HCT116 (cell line): Measurements from ENCODE around the gene HHIPL1. TPM values are rescaled to one million over a fixed set of nuclear protein-coding genes. Genes with fewer than 3 reads are reported as not detected.

Experiments
- ATAC-seq: fragments of 200-7000 bp; cut with Tn5 transposase; 2 replicates; pipeline ENCODE4 v1.9.1; 2020; ENCODE audit warnings: mild to moderate bottlenecking, moderate library complexity
- BruUV-seq: library from RNA; stranded (reverse); fragments of 400-500 nt; replicated peaks from 2 replicates; lab custom pipeline; 2021; lab: Mats Ljungman, UMichigan
- CTCF ChIA-PET: fragments of 300-600 bp; sonication (Branson Sonifier 250); formaldehyde crosslinking; loops from one replicate; lab custom pipeline; 2021; ENCODE audit warnings: antibody characterized with exemption; lab: Charles Lee
- POLR2A ChIA-PET: fragments of 300-600, 350-600 bp; sonication (Branson Sonifier 250); formaldehyde crosslinking; loops from one replicate; lab custom pipeline; 2021; ENCODE audit warnings: antibody characterized with exemption; lab: Charles Lee
- RAD21 ChIA-PET, 2 experiments: fragments of 300-600 bp; sonication (Branson Sonifier 250); formaldehyde crosslinking; loops; one replicate each; lab custom pipeline; 2023; ENCODE audit warnings: low total read pairs in 2 of 2; ENCODE audit not compliant: uncharacterized antibody in 2 of 2, unreplicated experiment in 2 of 2, low non-redundant PET in 1 of 2; lab: Charles Lee
- DNase-seq: peaks from one replicate; pipeline ENCODE4 v3.0.0-alpha.2; 2010; ENCODE audit warnings: low read depth, low spot score
- H2AFZ ChIP-seq: fragments of 200-600 bp; shearing (Covaris generic), sonication (generic); 2 replicates; pipeline ENCODE4 v1.6.1; 2017; ENCODE audit warnings: low read depth, mixed run types, mixed read lengths, antibody characterized with exemption, low read length; ENCODE audit not compliant: poor library complexity, severe bottlenecking
- H3K27ac ChIP-seq: 2 replicates; pipeline ENCODE4 v1.5.1; 2012; ENCODE audit warnings: low read depth, low read length
- H3K27me3 ChIP-seq: fragments of 200-600 bp; sonication (generic); 2 replicates; pipeline ENCODE4 v1.6.1; 2016; ENCODE audit warnings: mixed run types, low read length, mixed read lengths; ENCODE audit not compliant: insufficient read depth
- H3K36me3 ChIP-seq, 2 experiments: fragments of 200-500 bp in 1 of 2; fragments of 200-600 bp in 1 of 2; sonication (Bioruptor generic) in 1 of 2; sonication (generic) in 1 of 2; 2 replicates each; pipeline versions ENCODE4 v1.5.1 to v1.6.1; 2014 to 2016; ENCODE audit warnings: low read length in 2 of 2, inconsistent platforms in 1 of 2, mixed read lengths in 1 of 2, mixed run types in 1 of 2; ENCODE audit not compliant: insufficient read depth in 2 of 2, control insufficient read depth in 1 of 2
- H3K4me1 ChIP-seq, 2 experiments: fragments of 200-600 bp in 1 of 2; sonication (generic) in 1 of 2; 2 replicates each; pipeline versions ENCODE4 v1.5.1 to v1.6.1; 2012 to 2017; ENCODE audit warnings: low read length in 2 of 2, inconsistent platforms in 1 of 2, mild to moderate bottlenecking in 1 of 2, mixed read lengths in 1 of 2, mixed run types in 1 of 2, moderate library complexity in 1 of 2; ENCODE audit not compliant: insufficient read depth in 2 of 2, control insufficient read depth in 1 of 2
- H3K4me2 ChIP-seq: fragments of 200-600 bp; sonication (generic); 2 replicates; pipeline ENCODE4 v1.6.1; 2017; ENCODE audit warnings: mixed run types, low read length, mixed read lengths
- H3K4me3 ChIP-seq, 2 experiments: fragments of 200-600 bp in 1 of 2; sonication (generic) in 1 of 2; replicated peaks in 1 of 2; 2 replicates each; pipeline ENCODE4 v1.5.1; 2011 to 2016; ENCODE audit warnings: low read length in 2 of 2, control low read depth in 1 of 2, low read depth in 1 of 2, mild to moderate bottlenecking in 1 of 2, mixed read lengths in 1 of 2, mixed run types in 1 of 2
- H3K79me2 ChIP-seq: fragments of 200-600 bp; sonication (generic); 2 replicates; pipeline ENCODE4 v1.6.1; 2017; ENCODE audit warnings: mild to moderate bottlenecking, mixed run types, low read length, moderate library complexity, mixed read lengths; ENCODE audit not compliant: insufficient read depth
- H3K9ac ChIP-seq: fragments of 200-600 bp; sonication (generic); 2 replicates; pipeline ENCODE4 v1.6.1; 2016; ENCODE audit warnings: low read length, mixed read lengths
- H3K9me2 ChIP-seq: fragments of 200-600 bp; sonication (generic), shearing (Covaris generic); 2 replicates; pipeline ENCODE4 v1.6.1; 2017; ENCODE audit warnings: mixed run types, mild to moderate bottlenecking, moderate library complexity; ENCODE audit not compliant: insufficient read depth
- H3K9me3 ChIP-seq, 2 experiments: fragments of 200-500 bp in 1 of 2; fragments of 200-600 bp in 1 of 2; sonication (Bioruptor generic) in 1 of 2; sonication (generic) in 1 of 2; 2 replicates each; pipeline ENCODE4 v1.6.1; 2014 to 2017; ENCODE audit warnings: low read length in 2 of 2, mixed read lengths in 2 of 2, inconsistent platforms in 1 of 2, low read depth in 1 of 2, mild to moderate bottlenecking in 1 of 2, mixed run types in 1 of 2, moderate library complexity in 1 of 2; ENCODE audit not compliant: control insufficient read depth in 1 of 2, insufficient read depth in 1 of 2
- H4K20me1 ChIP-seq: fragments of 200-600 bp; sonication (generic), shearing (Covaris generic); 2 replicates; pipeline ENCODE4 v1.6.1; 2017; ENCODE audit warnings: mixed run types, mild to moderate bottlenecking, moderate library complexity; ENCODE audit not compliant: insufficient read depth
- CEBPB ChIP-seq: IDR thresholded peaks from 2 replicates; pipeline ENCODE4 v1.6.1; 2012; ENCODE audit warnings: low read depth
- EGR1 ChIP-seq: IDR thresholded peaks from 2 replicates; pipeline ENCODE4 v1.6.1; 2012; ENCODE audit warnings: low read depth
- ELF1 ChIP-seq: IDR thresholded peaks from 2 replicates; pipeline ENCODE4 v1.6.1; 2012; ENCODE audit warnings: low read depth, borderline replicate concordance
- EZH2 ChIP-seq: fragments of 200-600 bp; sonication (generic); IDR thresholded peaks from 2 replicates; pipeline ENCODE4 v1.6.1; 2017; ENCODE audit warnings: antibody characterized with exemption, mixed run types
- POLR2AphosphoS5 ChIP-seq: IDR thresholded peaks from 2 replicates; pipeline ENCODE4 v1.6.1; 2011; ENCODE audit warnings: mild to moderate bottlenecking, low read depth, low read length, moderate library complexity
- RAD21 ChIP-seq: IDR thresholded peaks from 2 replicates; pipeline ENCODE4 v1.6.1; 2012; ENCODE audit warnings: low read depth, mild to moderate bottlenecking
- SIN3A ChIP-seq: IDR thresholded peaks from 2 replicates; pipeline ENCODE4 v1.6.1; 2012; ENCODE audit warnings: low read depth
- SP1 ChIP-seq: IDR thresholded peaks from 2 replicates; pipeline ENCODE4 v1.6.1; 2012; ENCODE audit warnings: low read depth
- SRF ChIP-seq: IDR thresholded peaks from 2 replicates; pipeline ENCODE4 v1.6.1; 2012; ENCODE audit warnings: low read depth
- TCF7L2 ChIP-seq: IDR thresholded peaks from 2 replicates; pipeline ENCODE4 v1.7.0; 2011; ENCODE audit warnings: borderline replicate concordance, inconsistent platforms; ENCODE audit not compliant: insufficient read depth, insufficient read length; ENCODE audit errors: extremely low read depth
- YY1 ChIP-seq: IDR thresholded peaks from 2 replicates; pipeline ENCODE4 v1.6.1; 2011; ENCODE audit warnings: low read length, low read depth, moderate library complexity, mild to moderate bottlenecking; ENCODE audit not compliant: insufficient replicate concordance; ENCODE audit errors: extremely low read depth
- ZNF274 ChIP-seq: fragments of 200-500 bp; sonication (Bioruptor generic); IDR thresholded peaks from 2 replicates; pipeline ENCODE4 v1.6.1; 2014; ENCODE audit warnings: mild to moderate bottlenecking, low read depth, low read length, inconsistent platforms
- intact Hi-C: fragments of 100-400 bp; cut with micrococcal nuclease; formaldehyde crosslinking; loops from 2 replicates; pipeline ENCODE4 v1.10.0; 2022
- total RNA-seq: library from RNA; stranded (reverse); gene quantifications from one replicate; pipeline ENCODE4 v1.2.1, GENCODE V29; 2021; ENCODE audit not compliant: unreplicated experiment
- TF ChIP-seq, protein P1 (sequence below): IDR thresholded peaks from 2 replicates; pipeline ENCODE4 v1.6.1; 2012; ENCODE audit warnings: low read depth
- TF ChIP-seq, protein P2 (sequence below): IDR thresholded peaks from 2 replicates; pipeline ENCODE4 v1.6.1; 2012
- TF ChIP-seq, protein P3 (sequence below), 3 experiments: fragments of 200-600 bp in 1 of 3; sonication (generic) in 1 of 3; IDR thresholded peaks in 2 of 3; conservative IDR thresholded peaks in 1 of 3; 2 replicates each; pipeline ENCODE4 v1.5.1; 2012 to 2017; ENCODE audit warnings: low read depth in 2 of 3, low read length in 2 of 3, antibody characterized with exemption in 1 of 3, borderline replicate concordance in 1 of 3, control low read depth in 1 of 3, mild to moderate bottlenecking in 1 of 3, mixed read lengths in 1 of 3, mixed run types in 1 of 3, moderate library complexity in 1 of 3; ENCODE audit not compliant: insufficient read depth in 1 of 3

Gene HHIPL1
- total RNA-seq, 1 experiment from 2014 or later: not detected

DNA sequence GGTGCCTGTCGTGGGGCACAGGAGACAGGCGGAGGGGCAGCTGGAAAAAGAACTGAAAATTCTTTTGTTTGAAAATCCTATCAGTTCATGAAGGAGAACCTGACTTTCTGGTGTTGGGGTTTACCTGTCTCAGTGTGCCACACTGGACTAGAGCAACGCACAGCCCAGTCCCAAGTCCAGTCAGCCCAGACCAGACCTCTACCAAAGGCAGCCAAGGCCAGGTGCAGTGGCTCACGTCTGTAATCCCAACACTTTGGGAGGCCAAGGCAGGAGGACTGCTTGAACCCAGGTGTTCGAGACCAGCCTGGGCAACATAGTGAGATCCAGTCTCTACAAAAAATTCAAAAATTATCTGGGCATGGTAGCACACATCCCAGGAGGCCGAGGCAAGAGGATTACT is 45.5 kb upstream of the HHIPL1 start:
- H3K27ac ChIP-seq: no peak overlapping the region
- no peaks in the 10 kb centered on the region; a peak in 1 of 4 replicates for H3K36me3 ChIP-seq
- intact Hi-C loops: no loop called here
- no peak overlapping the region for H3K9ac ChIP-seq
- ChIA-PET RAD21 (no interaction called here), CTCF (no interaction called here), POLR2A (no interaction called here)
- H3K4me2 ChIP-seq: no peak overlapping the region
- BruUV-seq: no TSS peak
- H3K27me3 ChIP-seq: no peaks in the 10 kb centered on the region
- ATAC-seq (no peak), DNase-seq (no peak)
- H3K79me2 ChIP-seq: peaks cover 77% of the 10 kb centered on the region
- no peaks in the 10 kb centered on the region for H3K9me3 ChIP-seq
- TF ChIP-seq POLR2AphosphoS5: no peak
- TF ChIP-seq YY1: no peak
- no peak for TF ChIP-seq RAD21
- no peak for TF ChIP-seq TCF7L2
- no peak for TF ChIP-seq SIN3A
- no peak for TF ChIP-seq ZNF274
- TF ChIP-seq SP1: no peak
- no peak for TF ChIP-seq ELF1
- no peak overlapping the region for H2AFZ ChIP-seq
- no peaks in the 10 kb centered on the region for H4K20me1 ChIP-seq
- H3K4me1 ChIP-seq: peaks cover 11 to 22% of the 10 kb centered on the region in 2 experiments
- no peaks in the 10 kb centered on the region for H3K9me2 ChIP-seq
- no peak overlapping the region for H3K4me3 ChIP-seq

DNA sequence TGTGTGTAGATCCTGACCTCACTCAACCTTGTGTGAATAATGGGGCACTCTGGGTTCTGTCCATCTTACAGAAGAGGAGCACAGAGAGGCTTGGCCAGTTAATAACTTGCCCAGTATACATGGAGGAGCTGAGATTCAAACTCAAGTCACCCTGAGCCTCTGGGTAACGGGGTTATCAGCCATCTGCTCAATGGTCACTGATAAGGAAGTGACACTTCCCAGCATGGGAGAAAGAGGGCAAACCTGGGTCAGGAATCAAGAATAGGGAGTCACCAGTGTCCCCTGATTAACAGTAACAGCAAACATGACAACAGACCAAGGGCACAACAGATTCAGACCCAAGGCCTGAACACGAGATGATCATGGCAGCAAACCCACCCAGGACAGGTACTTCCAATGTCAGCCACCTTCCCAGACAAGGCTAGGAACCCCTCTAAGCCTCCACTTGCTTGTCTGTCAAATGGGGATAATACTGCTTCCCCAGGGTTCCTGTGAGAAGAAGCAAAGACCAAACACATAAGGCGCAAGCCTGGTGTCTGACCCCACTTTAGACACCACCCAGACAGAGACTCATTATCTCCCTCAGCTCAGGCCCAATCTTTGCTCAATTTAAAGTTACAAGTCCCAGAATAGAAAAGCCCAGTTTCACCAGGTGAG is 44.6 kb upstream of the HHIPL1 start:
- no TSS peak for BruUV-seq
- H3K9ac ChIP-seq: no peak overlapping the region
- H3K79me2 ChIP-seq: peaks cover 69% of the 10 kb centered on the region
- TF ChIP-seq, protein P1, sequence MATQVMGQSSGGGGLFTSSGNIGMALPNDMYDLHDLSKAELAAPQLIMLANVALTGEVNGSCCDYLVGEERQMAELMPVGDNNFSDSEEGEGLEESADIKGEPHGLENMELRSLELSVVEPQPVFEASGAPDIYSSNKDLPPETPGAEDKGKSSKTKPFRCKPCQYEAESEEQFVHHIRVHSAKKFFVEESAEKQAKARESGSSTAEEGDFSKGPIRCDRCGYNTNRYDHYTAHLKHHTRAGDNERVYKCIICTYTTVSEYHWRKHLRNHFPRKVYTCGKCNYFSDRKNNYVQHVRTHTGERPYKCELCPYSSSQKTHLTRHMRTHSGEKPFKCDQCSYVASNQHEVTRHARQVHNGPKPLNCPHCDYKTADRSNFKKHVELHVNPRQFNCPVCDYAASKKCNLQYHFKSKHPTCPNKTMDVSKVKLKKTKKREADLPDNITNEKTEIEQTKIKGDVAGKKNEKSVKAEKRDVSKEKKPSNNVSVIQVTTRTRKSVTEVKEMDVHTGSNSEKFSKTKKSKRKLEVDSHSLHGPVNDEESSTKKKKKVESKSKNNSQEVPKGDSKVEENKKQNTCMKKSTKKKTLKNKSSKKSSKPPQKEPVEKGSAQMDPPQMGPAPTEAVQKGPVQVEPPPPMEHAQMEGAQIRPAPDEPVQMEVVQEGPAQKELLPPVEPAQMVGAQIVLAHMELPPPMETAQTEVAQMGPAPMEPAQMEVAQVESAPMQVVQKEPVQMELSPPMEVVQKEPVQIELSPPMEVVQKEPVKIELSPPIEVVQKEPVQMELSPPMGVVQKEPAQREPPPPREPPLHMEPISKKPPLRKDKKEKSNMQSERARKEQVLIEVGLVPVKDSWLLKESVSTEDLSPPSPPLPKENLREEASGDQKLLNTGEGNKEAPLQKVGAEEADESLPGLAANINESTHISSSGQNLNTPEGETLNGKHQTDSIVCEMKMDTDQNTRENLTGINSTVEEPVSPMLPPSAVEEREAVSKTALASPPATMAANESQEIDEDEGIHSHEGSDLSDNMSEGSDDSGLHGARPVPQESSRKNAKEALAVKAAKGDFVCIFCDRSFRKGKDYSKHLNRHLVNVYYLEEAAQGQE: no peak
- no peak for TF ChIP-seq EZH2
- no peak for TF ChIP-seq EGR1
- TF ChIP-seq SRF: no peak
- no peak for TF ChIP-seq CEBPB
- TF ChIP-seq, protein P2, sequence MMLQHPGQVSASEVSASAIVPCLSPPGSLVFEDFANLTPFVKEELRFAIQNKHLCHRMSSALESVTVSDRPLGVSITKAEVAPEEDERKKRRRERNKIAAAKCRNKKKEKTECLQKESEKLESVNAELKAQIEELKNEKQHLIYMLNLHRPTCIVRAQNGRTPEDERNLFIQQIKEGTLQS: no peak
- TF ChIP-seq POLR2AphosphoS5: no peak
- no peak for TF ChIP-seq SIN3A
- TF ChIP-seq, protein P3, sequence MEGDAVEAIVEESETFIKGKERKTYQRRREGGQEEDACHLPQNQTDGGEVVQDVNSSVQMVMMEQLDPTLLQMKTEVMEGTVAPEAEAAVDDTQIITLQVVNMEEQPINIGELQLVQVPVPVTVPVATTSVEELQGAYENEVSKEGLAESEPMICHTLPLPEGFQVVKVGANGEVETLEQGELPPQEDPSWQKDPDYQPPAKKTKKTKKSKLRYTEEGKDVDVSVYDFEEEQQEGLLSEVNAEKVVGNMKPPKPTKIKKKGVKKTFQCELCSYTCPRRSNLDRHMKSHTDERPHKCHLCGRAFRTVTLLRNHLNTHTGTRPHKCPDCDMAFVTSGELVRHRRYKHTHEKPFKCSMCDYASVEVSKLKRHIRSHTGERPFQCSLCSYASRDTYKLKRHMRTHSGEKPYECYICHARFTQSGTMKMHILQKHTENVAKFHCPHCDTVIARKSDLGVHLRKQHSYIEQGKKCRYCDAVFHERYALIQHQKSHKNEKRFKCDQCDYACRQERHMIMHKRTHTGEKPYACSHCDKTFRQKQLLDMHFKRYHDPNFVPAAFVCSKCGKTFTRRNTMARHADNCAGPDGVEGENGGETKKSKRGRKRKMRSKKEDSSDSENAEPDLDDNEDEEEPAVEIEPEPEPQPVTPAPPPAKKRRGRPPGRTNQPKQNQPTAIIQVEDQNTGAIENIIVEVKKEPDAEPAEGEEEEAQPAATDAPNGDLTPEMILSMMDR (IDR thresholded peaks at IDR 0.05 in 2 of 3, conservative IDR thresholded peaks at IDR 0.05 in 1 of 3; ENCODE audit: borderline replicate concordance in 1 of 3, insufficient read depth in 1 of 3, low read depth in 2 of 3, low read length in 2 of 3): no peak

More for the DNA sequence above, 44.6 kb upstream of the HHIPL1 start:
- H3K36me3 ChIP-seq: no peaks in the 10 kb centered on the region; a peak in 1 of 4 replicates
- no peak overlapping the region for H3K27ac ChIP-seq
- DNase-seq (no peak), ATAC-seq (no peak)
- no peaks in the 10 kb centered on the region for H3K27me3 ChIP-seq
- POLR2A ChIA-PET: interaction anchor here (1.1 kb wide), 1 partner anchor 119 kb away, joined by 3 read pairs; the partner anchor contains the start of genes CCNK and SETD3
- H4K20me1 ChIP-seq: no peaks in the 10 kb centered on the region
- intact Hi-C loops: no loop called here
- no peaks in the 10 kb centered on the region for H3K9me3 ChIP-seq
- CTCF ChIA-PET: no interaction called here
- H2AFZ ChIP-seq: no peak overlapping the region
- peaks cover 11 to 22% of the 10 kb centered on the region in 2 experiments for H3K4me1 ChIP-seq
- no peak overlapping the region for H3K4me2 ChIP-seq
- no peak overlapping the region for H3K4me3 ChIP-seq
- H3K9me2 ChIP-seq: no peaks in the 10 kb centered on the region
- RAD21 ChIA-PET: no interaction called here
